ENCODE results near the gene MARK1. TPM values are rescaled to one million over a fixed set of nuclear protein-coding genes. Genes with fewer than 3 reads are reported as not detected.
A peak's percentile ranks its signal among the peaks of the same experiment; 100 is the strongest.

The MARK1 gene
- total RNA-seq, 1 experiment from 2014 or later, result 13.9 TPM

DNA sequence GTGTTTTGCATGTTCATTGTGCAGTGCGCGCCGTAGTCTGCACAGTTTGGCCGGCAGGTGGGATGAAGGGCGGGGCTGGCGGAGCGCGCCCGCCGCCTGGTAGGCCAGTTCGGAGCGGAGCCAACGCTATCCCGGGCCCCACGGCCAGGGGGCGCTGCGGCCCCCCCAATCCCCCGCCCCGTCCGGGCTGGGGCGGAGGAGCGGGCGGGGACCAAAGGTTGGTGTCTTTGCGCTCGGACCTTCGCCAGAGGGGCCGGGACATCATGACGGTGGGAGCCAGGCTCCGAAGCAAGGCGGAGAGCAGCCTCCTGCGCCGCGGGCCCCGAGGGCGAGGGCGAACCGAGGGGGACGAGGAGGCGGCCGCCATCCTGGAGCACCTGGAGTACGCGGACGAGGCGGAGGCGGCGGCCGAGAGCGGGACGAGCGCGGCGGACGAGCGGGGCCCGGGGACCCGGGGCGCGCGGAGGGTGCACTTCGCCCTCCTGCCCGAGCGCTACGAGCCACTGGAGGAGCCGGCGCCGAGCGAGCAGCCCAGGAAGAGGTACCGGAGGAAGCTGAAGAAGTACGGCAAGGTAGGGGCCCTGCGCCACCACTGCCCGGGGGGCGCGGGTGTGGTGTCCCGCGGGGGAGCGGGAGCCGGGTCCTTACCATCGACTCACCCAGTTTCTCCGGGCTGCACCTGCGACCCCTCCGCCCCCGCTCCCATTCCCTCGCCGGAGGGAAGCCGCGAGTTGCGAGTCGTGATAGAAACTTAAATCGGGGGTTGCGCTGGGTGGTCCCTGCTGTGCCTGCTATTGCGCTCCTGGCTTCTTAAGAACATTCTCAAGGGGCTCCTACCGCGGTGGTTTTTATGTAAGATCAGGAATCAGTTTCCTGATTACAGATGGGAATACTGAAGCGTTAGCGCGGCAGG, 162.5 kb downstream of the MARK1 start, which contains the start of gene C1orf115 (continued):
- TF ChIP-seq, protein P1, sequence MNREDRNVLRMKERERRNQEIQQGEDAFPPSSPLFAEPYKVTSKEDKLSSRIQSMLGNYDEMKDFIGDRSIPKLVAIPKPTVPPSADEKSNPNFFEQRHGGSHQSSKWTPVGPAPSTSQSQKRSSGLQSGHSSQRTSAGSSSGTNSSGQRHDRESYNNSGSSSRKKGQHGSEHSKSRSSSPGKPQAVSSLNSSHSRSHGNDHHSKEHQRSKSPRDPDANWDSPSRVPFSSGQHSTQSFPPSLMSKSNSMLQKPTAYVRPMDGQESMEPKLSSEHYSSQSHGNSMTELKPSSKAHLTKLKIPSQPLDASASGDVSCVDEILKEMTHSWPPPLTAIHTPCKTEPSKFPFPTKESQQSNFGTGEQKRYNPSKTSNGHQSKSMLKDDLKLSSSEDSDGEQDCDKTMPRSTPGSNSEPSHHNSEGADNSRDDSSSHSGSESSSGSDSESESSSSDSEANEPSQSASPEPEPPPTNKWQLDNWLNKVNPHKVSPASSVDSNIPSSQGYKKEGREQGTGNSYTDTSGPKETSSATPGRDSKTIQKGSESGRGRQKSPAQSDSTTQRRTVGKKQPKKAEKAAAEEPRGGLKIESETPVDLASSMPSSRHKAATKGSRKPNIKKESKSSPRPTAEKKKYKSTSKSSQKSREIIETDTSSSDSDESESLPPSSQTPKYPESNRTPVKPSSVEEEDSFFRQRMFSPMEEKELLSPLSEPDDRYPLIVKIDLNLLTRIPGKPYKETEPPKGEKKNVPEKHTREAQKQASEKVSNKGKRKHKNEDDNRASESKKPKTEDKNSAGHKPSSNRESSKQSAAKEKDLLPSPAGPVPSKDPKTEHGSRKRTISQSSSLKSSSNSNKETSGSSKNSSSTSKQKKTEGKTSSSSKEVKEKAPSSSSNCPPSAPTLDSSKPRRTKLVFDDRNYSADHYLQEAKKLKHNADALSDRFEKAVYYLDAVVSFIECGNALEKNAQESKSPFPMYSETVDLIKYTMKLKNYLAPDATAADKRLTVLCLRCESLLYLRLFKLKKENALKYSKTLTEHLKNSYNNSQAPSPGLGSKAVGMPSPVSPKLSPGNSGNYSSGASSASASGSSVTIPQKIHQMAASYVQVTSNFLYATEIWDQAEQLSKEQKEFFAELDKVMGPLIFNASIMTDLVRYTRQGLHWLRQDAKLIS (CRISPR knock-in tag; IDR thresholded peaks at IDR 0.05; ENCODE audit: borderline replicate concordance), result peak; percentile 24; the same call in 1 of the 2 replicates
- TF ChIP-seq, protein P2, sequence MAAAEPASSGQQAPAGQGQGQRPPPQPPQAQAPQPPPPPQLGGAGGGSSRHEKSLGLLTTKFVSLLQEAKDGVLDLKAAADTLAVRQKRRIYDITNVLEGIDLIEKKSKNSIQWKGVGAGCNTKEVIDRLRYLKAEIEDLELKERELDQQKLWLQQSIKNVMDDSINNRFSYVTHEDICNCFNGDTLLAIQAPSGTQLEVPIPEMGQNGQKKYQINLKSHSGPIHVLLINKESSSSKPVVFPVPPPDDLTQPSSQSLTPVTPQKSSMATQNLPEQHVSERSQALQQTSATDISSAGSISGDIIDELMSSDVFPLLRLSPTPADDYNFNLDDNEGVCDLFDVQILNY (CRISPR knock-in tag; IDR thresholded peaks at IDR 0.05), result peak; percentile 72; the same call in 1 of the 2 replicates
- TF ChIP-seq, protein P3, sequence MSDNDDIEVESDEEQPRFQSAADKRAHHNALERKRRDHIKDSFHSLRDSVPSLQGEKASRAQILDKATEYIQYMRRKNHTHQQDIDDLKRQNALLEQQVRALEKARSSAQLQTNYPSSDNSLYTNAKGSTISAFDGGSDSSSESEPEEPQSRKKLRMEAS (CRISPR knock-in tag; IDR thresholded peaks at IDR 0.05), result peak; percentile 64; the same call in 1 of the 2 replicates
- TF ChIP-seq, protein P4, sequence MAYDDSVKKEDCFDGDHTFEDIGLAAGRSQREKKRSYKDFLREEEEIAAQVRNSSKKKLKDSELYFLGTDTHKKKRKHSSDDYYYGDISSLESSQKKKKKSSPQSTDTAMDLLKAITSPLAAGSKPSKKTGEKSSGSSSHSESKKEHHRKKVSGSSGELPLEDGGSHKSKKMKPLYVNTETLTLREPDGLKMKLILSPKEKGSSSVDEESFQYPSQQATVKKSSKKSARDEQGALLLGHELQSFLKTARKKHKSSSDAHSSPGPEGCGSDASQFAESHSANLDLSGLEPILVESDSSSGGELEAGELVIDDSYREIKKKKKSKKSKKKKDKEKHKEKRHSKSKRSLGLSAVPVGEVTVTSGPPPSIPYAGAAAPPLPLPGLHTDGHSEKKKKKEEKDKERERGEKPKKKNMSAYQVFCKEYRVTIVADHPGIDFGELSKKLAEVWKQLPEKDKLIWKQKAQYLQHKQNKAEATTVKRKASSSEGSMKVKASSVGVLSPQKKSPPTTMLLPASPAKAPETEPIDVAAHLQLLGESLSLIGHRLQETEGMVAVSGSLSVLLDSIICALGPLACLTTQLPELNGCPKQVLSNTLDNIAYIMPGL (CRISPR knock-in tag; IDR thresholded peaks at IDR 0.05), result peak; percentile 100
- peak; percentile 67; the same call in 1 of the 2 replicates for TF ChIP-seq RELA (CRISPR knock-in tag; IDR thresholded peaks at IDR 0.05; ENCODE audit: borderline replicate concordance)

DNA sequence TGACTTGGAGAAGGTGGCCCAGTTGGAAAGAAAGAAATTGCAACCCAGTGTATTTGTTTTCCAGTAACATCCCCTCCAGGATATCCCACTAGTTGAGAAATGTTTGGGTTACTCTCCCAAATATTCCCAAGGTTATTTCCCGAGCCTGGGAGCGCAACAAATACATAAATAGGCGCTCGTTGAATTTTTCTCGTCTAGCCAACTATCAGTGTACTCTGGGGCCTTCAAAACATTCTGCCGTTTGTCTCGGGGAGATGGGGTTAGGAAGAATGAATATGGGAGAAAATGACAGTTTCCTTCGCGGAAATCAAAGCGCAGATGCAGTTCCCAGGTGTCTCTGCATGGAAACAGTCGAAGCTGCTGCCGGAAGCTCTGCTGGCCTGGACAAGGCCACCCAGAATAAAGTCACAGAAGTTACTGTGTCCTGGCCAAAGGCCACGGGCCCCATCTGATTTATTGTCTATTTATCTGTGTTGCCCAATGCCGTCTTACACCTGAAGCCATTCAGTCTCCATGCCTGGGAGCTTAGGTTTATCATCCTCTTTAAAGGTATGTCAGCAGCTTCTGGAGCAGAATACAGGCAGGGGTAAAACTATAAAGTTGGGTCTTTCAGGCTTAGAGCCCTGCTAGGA, 163.2 kb downstream of the MARK1 start:
- Mint-ChIP-seq H3K9me3 (no peaks in the 10 kb centered on the region), H3K4me1 (peaks cover 15% of the 10 kb centered on the region), H3K27me3 (ENCODE audit: low read depth) (peaks cover 28% of the 10 kb centered on the region), H3K27ac (no peak overlapping the region), H3K4me3 (peak overlapping the region; percentile 93), H3K36me3 (no peaks in the 10 kb centered on the region)
- ATAC-seq (no peak), DNase-seq (ENCODE audit: low spot score) (no peak)
- TF ChIP-seq ZNF263 (CRISPR knock-in tag; IDR thresholded peaks at IDR 0.05; ENCODE audit: low read depth) (no peak), CBFB (CRISPR knock-in tag; IDR thresholded peaks at IDR 0.05; ENCODE audit: low read depth) (no peak), PRRX2 (CRISPR knock-in tag; IDR thresholded peaks at IDR 0.05) (no peak), EMX1 (CRISPR knock-in tag; IDR thresholded peaks at IDR 0.05) (no peak), ETV6 (CRISPR knock-in tag; IDR thresholded peaks at IDR 0.05) (no peak), RORB (CRISPR knock-in tag; IDR thresholded peaks at IDR 0.05) (no peak), HMGA2 (CRISPR knock-in tag; IDR thresholded peaks at IDR 0.05) (no peak), SOX15 (CRISPR knock-in tag; IDR thresholded peaks at IDR 0.05) (no peak), ELF4 (CRISPR knock-in tag; IDR thresholded peaks at IDR 0.05; ENCODE audit: low read depth) (no peak), NFYB (CRISPR knock-in tag; conservative IDR thresholded peaks at IDR 0.05; ENCODE audit: low read depth) (no peak), CREB1 (CRISPR knock-in tag; IDR thresholded peaks at IDR 0.05) (no peak), TP53 (CRISPR knock-in tag; IDR thresholded peaks at IDR 0.05) (no peak)
- TF ChIP-seq, protein P5, sequence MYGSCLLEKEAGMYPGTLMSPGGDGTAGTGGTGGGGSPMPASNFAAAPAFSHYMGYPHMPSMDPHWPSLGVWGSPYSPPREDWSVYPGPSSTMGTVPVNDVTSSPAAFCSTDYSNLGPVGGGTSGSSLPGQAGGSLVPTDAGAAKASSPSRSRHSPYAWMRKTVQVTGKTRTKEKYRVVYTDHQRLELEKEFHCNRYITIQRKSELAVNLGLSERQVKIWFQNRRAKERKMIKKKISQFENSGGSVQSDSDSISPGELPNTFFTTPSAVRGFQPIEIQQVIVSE (CRISPR knock-in tag; IDR thresholded peaks at IDR 0.05; ENCODE audit: borderline replicate concordance), result no peak
- TF ChIP-seq, protein P1 (CRISPR knock-in tag; IDR thresholded peaks at IDR 0.05; ENCODE audit: borderline replicate concordance), result no peak
- CTCF ChIA-PET, result interaction anchor here (1.0 to 2.3 kb wide), 7 partner anchors 37 to 323 kb away, joined by 3 to 23 read pairs (median 6); no protein-coding TSS in a partner anchor
- POLR2A ChIA-PET, result no interaction called here

All from WTC11 (cell line).